Breast epithelium (tissue), 4 donors: ENCODE data around the gene KIT. TPM values are rescaled to one million over a fixed set of nuclear protein-coding genes. Genes with fewer than 3 reads are reported as not detected.

Source experiments
- DNase-seq, 2 donors: peaks; one replicate each; pipeline ENCODE4 v3.0.0-alpha.2; 2019; ENCODE audit warnings: low spot score in 2 of 2
- H3K27ac ChIP-seq, 2 donors: fragments of 200-600 bp; sonication (generic) in 1 of 2; one replicate each; pipeline ENCODE4 v1.5.1; 2016 to 2019; ENCODE audit warnings: mild to moderate bottlenecking in 1 of 2
- H3K27me3 ChIP-seq, 2 donors: fragments of 200-600 bp; sonication (generic) in 1 of 2; one replicate each; pipeline versions ENCODE4 v1.5.1 to v1.6.0; 2017 to 2019; ENCODE audit warnings: control low read depth in 1 of 2, mild to moderate bottlenecking in 1 of 2
- H3K36me3 ChIP-seq: fragments of 200-600 bp; one replicate; pipeline ENCODE4 v1.5.1; 2019
- H3K4me1 ChIP-seq, 2 donors: fragments of 200-600 bp; sonication (generic); one replicate each; pipeline ENCODE4 v1.5.1; 2016 to 2019; ENCODE audit warnings: control low read depth in 1 of 2
- H3K4me3 ChIP-seq, 3 donors: fragments of 200-600 bp; sonication (generic); 1 replicate in 2 of 3; 2 replicates in 1 of 3; pipeline ENCODE4 v1.5.1; 2016 to 2019; ENCODE audit warnings: mild to moderate bottlenecking in 3 of 3, moderate library complexity in 2 of 3
- H3K9me3 ChIP-seq, 2 donors: fragments of 200-600 bp; sonication (generic) in 1 of 2; one replicate each; pipeline ENCODE4 v1.5.1; 2016 to 2019; ENCODE audit warnings: control low read depth in 1 of 2
- CTCF ChIP-seq, 3 donors: fragments of 450-650 bp; IDR thresholded peaks; one replicate each; pipeline ENCODE4 v1.5.1; 2016 to 2017; ENCODE audit warnings: antibody characterized with exemption in 3 of 3, mild to moderate bottlenecking in 3 of 3, moderate library complexity in 3 of 3
- POLR2A ChIP-seq: fragments of 450-650 bp; IDR thresholded peaks from one replicate; pipeline ENCODE4 v1.6.1; 2016; ENCODE audit warnings: antibody characterized with exemption, mild to moderate bottlenecking, moderate library complexity
- POLR2AphosphoS5 ChIP-seq, 3 donors: sonication (generic); formaldehyde crosslinking; IDR thresholded peaks; one replicate each; pipeline ENCODE4 v1.6.1; 2017; ENCODE audit warnings: antibody characterized with exemption in 3 of 3
- intact Hi-C: fragments of 100-400 bp; cut with DNase I; formaldehyde crosslinking; loops from one replicate; pipeline ENCODE4 v1.15.1; 2023; ENCODE audit warnings: low total_unique reads
- total RNA-seq, 3 donors: library from RNA; depleted of rRNA; stranded (reverse); fragments of >200 nt; gene quantifications; one replicate each; pipeline ENCODE4 v1.1.0, GENCODE V29; 2016

KIT gene
- total RNA-seq, 3 donors from 2014 or later: 23.2 to 297 (median 75.4) TPM

- H3K9me3 ChIP-seq: no peaks in the 10 kb centered on the region
- H3K27ac ChIP-seq: no peak overlapping the region
- no peaks in the 10 kb centered on the region for H3K4me1 ChIP-seq
- H3K27me3 ChIP-seq: no peaks in the 10 kb centered on the region
- no peak overlapping the region for H3K4me3 ChIP-seq
- H3K36me3 ChIP-seq: no peaks in the 10 kb centered on the region
- TF ChIP-seq POLR2A (no peak), POLR2AphosphoS5 (IDR thresholded peaks at IDR 0.05) (no peak), CTCF (IDR thresholded peaks at IDR 0.05) (no peak)
- intact Hi-C loops: no loop called here
- no peak for DNase-seq
Measured at GRCh38 chr4:54731976-54732375, 74.2 kb downstream of the KIT start.

- no peak for DNase-seq
- Histone ChIP-seq H3K9me3 (no peaks in the 10 kb centered on the region), H3K4me1 (no peaks in the 10 kb centered on the region), H3K27me3 (no peaks in the 10 kb centered on the region), H3K27ac (no peak overlapping the region), H3K4me3 (no peak overlapping the region), H3K36me3 (no peaks in the 10 kb centered on the region)
- TF ChIP-seq POLR2AphosphoS5 (IDR thresholded peaks at IDR 0.05): no peak
- intact Hi-C loops: no loop called here
Measured at GRCh38 chr4:54737421-54737820, 79.7 kb downstream of the KIT start.

DNA sequence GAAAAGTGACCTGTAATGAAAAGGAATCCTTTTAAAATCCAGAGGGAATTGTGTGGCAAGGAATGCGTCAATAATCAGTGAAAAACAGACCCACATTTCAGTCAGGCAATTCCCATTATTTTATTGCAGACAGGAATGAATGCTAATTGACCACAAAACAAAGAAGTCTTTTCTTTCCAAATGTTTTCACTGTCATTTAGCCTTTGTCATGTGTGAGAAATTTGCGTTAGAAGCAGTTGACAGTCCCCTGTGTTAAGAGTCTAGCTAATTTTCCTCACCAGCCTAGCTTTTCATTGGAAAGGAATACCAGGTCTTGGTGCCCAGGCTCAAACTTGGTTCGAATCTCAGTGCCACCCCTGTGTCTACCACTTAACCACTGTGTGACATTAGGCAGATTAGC, 83.4 kb downstream of the KIT start:
- H3K4me1 ChIP-seq: no peaks in the 10 kb centered on the region
- H3K9me3 ChIP-seq: no peaks in the 10 kb centered on the region
- no peak for DNase-seq
- intact Hi-C loops: loop anchor here (10.0 kb wide), 2 partner anchors 304 to 784 kb away; no protein-coding TSS in a partner anchor
- no peak overlapping the region for H3K4me3 ChIP-seq
- H3K27me3 ChIP-seq: no peaks in the 10 kb centered on the region
- TF ChIP-seq CTCF (IDR thresholded peaks at IDR 0.05): no peak
- TF ChIP-seq POLR2A: no peak
- no peak for TF ChIP-seq POLR2AphosphoS5 (IDR thresholded peaks at IDR 0.05)
- no peak overlapping the region for H3K27ac ChIP-seq
- H3K36me3 ChIP-seq: no peaks in the 10 kb centered on the region

DNA sequence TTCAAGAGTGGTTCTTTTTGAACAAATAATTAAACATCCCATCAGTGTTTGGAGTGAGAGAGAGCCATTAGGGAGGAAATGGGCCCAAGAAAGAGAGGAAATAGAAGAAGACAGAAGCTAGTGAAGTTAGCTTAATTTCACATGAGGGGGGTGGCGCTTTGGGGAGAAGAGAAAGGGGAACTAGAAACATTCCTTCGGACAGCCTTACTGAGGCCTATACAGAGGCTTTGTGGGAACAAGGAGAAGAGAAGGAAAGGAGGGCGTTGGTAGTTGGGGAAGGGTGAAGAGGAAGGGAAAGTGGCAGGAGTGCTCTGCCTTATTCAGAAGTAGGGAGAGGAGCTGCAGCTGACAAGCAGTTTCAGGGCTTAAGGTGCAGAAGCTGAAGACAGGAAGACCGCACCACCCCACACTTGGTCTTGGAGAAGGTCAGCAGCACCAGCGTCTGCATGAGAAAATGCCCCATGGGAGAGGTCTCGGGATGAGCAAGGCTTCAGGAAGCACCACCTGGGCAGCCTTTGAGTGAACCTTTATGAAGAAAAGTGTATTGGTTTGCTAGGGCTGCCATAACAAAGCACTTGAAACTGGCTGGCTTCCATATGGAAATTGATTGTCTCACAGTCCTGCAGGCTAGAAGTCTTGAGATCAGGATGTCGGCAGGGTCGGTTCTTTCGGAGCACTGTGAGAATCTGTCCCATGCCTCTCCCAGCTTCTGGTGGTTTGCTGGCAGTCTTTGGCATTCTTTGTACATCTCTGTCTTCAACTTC, 85.1 kb downstream of the KIT start:
- Histone ChIP-seq H3K4me1 (no peaks in the 10 kb centered on the region), H3K27ac (no peak overlapping the region), H3K4me3 (no peak overlapping the region), H3K36me3 (no peaks in the 10 kb centered on the region), H3K27me3 (no peaks in the 10 kb centered on the region), H3K9me3 (no peaks in the 10 kb centered on the region)
- DNase-seq: no peak
- TF ChIP-seq POLR2AphosphoS5 (IDR thresholded peaks at IDR 0.05) (no peak), POLR2A (no peak), CTCF (IDR thresholded peaks at IDR 0.05) (no peak)
- intact Hi-C loops: loop anchor here (10.0 kb wide), 2 partner anchors 302 to 782 kb away; no protein-coding TSS in a partner anchor

- Histone ChIP-seq H3K9me3 (no peaks in the 10 kb centered on the region), H3K4me3 (no peak overlapping the region), H3K27me3 (no peaks in the 10 kb centered on the region), H3K4me1 (no peaks in the 10 kb centered on the region), H3K36me3 (no peaks in the 10 kb centered on the region), H3K27ac (no peak overlapping the region)
- TF ChIP-seq POLR2A (no peak), POLR2AphosphoS5 (IDR thresholded peaks at IDR 0.05) (no peak), CTCF (IDR thresholded peaks at IDR 0.05) (no peak)
- DNase-seq: no peak
- intact Hi-C loops: loop anchor here (10.0 kb wide), 2 partner anchors 301 to 781 kb away; no protein-coding TSS in a partner anchor
Measured at GRCh38 chr4:54743562-54743961, 85.8 kb downstream of the KIT start.
